SW480 (cell line): ENCODE measurements around the gene KLHL35.

Source experiments
- DNase-seq: peaks from one replicate; pipeline ENCODE4 v3.0.0-alpha.2; 2016; ENCODE audit warnings: low spot score

Gene KLHL35

GRCh38 chr11:75440960-75441803, 8.2 kb upstream of the KLHL35 start:
- no peak for DNase-seq

- no peak for DNase-seq
Observed at GRCh38 chr11:75439495-75440120, 6.6 kb upstream of the KLHL35 start.

DNA sequence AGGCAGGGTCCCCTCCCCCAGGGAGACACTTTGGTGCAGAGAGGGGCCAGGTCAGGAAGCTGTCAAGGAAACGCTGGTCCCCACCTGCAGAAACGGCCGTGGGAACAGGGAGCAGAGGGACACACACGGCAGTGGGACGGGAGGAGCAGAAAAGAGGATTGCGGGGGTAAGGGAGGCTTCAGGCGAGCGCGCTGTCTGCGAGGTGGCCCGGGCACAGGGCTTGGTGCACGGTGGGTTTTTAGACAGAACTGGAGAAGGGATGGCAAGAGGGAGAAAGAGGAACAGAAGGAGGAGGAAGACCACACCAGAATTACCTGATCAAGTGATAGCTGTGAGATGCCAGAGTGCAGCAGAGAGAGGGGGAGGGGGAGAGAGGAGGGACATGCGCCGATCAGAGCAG, 6.0 kb upstream of the KLHL35 start:
- DNase-seq, result no peak

- DNase-seq, result no peak
Observed at GRCh38 chr11:75437966-75438659, 5.1 kb upstream of the KLHL35 start.

DNA sequence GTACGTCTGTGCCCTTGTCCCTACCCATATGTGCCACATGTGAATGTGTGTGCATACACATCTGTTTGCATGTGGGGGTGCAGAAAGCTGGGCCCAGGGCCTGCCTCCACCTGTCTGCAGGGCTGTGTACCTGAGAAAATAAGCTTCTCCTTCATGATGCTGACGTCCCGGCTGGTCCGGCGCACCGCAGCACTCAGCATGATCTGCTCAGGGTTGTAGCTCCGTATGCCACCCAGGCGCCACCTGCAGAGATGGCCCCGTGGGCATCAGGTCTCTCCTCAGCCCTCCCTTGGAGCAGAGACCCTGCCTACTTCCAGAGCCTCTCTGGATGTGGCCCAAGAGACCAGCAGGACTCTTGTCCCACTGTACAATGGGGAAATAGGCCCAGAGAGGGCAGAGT, 3.8 kb upstream of the KLHL35 start:
- no peak for DNase-seq

GRCh38 chr11:75435571-75435925, 2.5 kb upstream of the KLHL35 start:
- DNase-seq, result no peak

DNA sequence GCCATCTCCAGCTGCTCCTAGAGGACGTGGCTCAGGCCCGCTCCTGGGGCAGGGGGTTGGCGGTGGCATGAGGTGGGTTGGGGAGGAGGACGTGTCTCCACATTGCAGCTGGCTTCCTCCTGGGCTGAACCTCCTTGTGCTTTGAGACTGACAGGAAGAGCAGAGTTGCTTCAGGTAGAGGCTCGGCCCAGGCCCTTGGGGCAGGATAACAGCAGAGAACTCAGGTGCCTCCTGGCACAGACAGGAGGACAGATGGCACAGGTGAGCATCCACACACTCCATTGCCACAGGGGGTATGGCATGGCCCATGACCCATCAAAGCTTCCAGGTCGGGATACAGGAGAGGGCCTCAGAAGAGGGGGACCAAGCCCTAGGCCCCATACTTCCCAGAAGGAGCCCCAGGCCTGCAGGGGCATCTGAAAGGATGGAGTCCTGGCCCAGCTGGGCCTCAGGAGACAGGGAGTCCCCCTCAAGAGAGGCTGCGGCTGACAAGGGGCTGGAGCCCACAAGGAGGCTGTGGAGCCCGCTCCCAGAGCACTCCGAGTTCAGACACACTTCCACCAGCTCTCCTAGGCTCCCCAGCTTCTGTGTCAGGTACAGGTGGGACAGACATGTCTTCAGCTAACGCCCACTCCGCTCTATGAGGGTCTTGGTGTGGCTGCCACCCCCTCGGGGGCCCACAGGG, 2.0 kb upstream of the KLHL35 start:
- no peak for DNase-seq

GRCh38 chr11:75434051-75434450, 1.0 kb upstream of the KLHL35 start:
- no peak for DNase-seq

- no peak for DNase-seq
Observed at GRCh38 chr11:75433443-75433842, 440 bp upstream of the KLHL35 start.

DNA sequence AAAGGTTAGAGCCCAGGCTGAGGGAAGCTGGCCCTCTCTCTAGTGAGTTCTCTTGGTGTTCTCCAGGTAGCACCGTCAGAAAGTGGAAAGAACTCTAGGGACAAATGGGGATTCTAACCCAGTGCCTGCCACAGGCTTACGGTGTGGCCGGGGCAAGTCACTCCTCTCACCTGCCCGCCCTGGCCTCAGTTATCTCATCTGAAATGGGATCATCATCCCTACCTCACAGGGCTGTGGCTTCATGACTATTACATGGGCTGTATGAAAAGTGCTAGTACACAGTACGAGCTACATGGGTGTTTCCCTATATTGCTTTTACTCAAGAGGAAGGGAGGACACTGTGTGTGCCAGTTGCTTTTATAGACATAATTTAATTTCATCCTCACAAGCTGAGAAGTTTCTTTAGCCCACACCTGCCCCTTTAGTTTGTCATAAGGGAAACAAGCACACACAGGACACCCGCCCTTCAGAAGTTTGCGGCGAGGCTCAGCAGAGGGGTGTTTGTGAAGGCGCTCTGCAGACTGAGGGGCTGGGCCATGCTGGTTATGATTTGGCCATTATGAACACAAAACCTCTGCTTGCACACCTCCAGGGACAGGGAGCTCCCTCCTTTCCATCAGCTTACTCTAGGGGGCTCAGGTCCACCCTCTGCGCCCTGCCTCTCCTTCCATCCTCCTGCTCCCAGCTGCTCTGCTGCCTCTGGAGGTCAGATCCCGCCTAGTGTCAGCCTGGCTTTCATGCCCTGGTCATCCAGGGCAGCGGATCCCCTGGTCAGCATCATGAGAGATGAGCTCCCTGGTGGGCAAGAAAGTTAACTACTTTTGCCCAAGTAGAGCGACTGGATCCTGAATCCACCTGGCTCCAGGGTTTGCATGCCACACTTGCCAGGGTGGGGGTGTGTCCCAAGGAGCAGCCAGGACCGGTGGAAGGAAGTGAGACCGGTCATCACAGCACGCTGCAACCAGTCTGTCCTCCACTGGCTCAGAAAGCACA, 1.2 kb downstream of the KLHL35 start:
- DNase-seq, result no peak

- DNase-seq, result no peak
Observed at GRCh38 chr11:75430714-75431532, 2.1 kb downstream of the KLHL35 start.

DNA sequence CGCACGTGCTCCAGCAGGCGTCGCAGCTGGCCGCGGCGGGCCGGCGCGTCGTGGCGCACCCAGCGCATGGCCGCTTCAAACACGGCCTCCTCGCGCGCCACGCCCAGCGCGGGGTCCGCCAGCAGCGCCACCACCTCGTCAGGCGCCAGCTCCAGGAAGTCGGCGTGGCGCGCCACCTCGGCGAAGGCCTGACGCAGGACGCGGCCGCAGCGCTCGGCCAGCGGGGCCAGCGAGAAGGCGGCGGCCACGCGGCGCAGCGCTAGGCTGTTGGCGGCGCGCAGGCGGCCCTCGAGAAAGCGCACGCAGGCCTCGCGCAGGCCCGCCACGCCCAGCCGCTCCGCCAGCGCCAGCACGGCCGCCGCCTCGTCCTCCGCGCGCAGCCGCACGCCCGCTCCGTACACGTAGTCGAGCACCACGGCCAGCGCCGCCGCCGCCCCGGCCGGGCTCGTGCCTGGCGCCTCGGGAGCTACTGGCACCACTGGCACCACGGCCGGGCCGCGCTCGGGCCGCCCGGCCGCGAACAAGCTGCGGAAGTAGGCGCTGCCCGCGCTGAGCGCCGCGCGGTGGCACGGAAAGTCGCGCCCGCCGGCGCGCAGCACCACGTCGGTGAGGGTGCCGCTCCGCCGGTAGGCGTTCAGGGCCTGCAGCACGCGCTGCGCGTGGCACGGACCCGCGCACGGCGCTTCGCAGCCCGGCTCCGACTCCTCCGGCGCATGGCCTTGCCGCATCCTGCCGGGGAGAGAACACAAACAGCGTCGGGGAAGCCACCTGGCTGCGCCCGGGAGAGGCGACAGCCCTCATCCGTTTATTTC, 2.9 kb downstream of the KLHL35 start:
- DNase-seq, result peak; percentile 75

- DNase-seq, result no peak
Observed at GRCh38 chr11:75429641-75429901, 3.4 kb downstream of the KLHL35 start.

DNA sequence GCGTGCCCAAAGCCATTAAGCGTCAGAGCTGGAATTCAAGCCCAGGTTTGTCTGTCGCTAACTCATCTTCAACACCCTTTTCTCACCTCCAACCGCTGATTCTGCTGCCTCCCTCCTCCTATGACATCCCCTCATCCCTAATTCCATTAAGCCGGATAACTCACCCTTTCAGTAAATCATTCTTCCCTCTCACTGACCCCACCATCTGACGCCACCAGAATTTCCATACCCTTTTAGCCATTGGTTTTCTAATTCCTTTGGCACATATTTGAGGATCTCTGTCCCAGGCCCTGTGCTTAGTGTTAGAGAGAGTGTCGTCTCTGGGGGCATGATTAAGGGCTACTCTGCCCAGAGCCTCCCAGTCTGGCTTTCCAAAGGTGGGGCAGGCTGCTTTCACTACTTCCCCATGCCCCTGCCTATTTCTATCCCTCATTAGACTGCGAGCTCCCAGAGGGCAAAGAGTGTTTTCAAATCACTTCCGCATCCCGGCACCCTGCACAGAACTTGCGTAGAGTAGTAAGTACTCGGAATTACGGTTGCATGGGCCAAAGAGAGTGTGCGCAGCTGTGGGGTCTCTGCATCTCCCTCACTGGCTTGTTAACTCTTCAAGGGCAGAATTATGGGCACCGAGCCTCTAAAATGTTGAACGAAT, 3.9 kb downstream of the KLHL35 start:
- DNase-seq, result no peak

DNA sequence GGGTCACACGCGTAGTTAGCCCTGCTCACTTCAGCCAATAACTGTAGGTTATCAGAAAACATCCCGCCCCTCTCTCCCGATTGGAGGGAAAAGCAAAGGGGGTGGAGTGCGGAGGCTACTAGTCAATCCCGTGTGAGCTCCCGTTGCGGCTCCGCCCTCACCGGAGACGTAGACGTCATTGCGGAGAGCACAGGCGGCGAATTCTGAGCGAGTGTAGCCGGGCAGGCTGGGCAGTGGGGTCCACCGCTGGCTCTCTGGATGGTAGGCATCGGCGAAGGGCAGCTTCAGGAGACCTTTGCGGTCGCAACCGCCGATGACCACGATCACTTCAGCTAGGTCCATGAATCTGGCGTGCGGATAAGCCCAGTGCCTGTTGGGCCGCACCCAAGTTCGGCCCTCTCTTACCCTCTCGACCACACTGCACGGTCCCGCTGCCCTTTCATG, 4.7 kb downstream of the KLHL35 start:
- DNase-seq, result no peak

GRCh38 chr11:75427181-75427580, 5.8 kb downstream of the KLHL35 start:
- no peak for DNase-seq

- no peak for DNase-seq
Observed at GRCh38 chr11:75426720-75427086, 6.3 kb downstream of the KLHL35 start.

DNA sequence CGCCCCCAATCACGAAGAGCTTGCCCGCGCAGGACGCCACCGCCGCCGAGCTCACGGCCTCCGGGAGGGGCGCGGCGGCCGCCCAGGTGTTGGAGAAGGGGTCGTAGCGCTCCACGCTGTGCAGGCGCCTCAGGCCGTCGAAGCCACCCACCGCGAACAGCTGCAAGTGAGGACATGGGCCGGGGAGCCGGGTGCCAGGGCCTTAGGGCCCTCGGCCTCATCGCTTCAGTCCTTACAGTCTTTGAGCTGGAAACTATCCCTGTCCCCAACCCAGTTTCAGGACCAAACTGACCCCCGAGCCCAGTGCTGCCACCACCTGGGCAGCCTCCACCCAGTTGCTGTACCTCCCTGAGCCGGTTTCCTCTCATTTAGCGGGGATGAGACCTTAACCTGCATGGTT, 7.6 kb downstream of the KLHL35 start:
- no peak for DNase-seq

GRCh38 chr11:75424396-75424795, 8.6 kb downstream of the KLHL35 start:
- DNase-seq, result no peak
